GM18526 (cell line): ENCODE data around the gene ETV6.

Experiments
- POLR2A ChIP-seq: IDR thresholded peaks from 3 replicates; pipeline ENCODE4 v1.6.1; 2011; ENCODE audit not compliant: insufficient read length; ENCODE audit errors: extremely low read depth

Gene ETV6

GRCh38 chr12:11920231-11920630 lies 270.8 kb downstream of the ETV6 start:
- no peak for TF ChIP-seq POLR2A

GRCh38 chr12:11922361-11922760 lies 272.9 kb downstream of the ETV6 start:
- no peak for TF ChIP-seq POLR2A

GRCh38 chr12:11923067-11923466 lies 273.6 kb downstream of the ETV6 start:
- TF ChIP-seq POLR2A: no peak

GRCh38 chr12:11927286-11927935 lies 277.9 kb downstream of the ETV6 start:
- no peak for TF ChIP-seq POLR2A

- TF ChIP-seq POLR2A: no peak
Measured at GRCh38 chr12:11929714-11930113, 280.2 kb downstream of the ETV6 start.

- no peak for TF ChIP-seq POLR2A
Measured at GRCh38 chr12:11939223-11939622, 289.7 kb downstream of the ETV6 start.

- TF ChIP-seq POLR2A: no peak
Measured at GRCh38 chr12:11941606-11942337, 292.3 kb downstream of the ETV6 start.

- no peak for TF ChIP-seq POLR2A
Measured at GRCh38 chr12:11943919-11944700, 294.6 kb downstream of the ETV6 start.
